ENCODE results near the gene WDR91. TPM values are rescaled to one million over a fixed set of nuclear protein-coding genes. Genes with fewer than 3 reads are reported as not detected.

The WDR91 gene
- total RNA-seq, 1 donor from 2014 or later, result 6.8 TPM

GRCh38 chr7:135166338-135166990 is 44.9 kb downstream of the WDR91 start:
- H3K27ac ChIP-seq (ENCODE audit: low read depth, low read length), result peak overlapping the region; percentile 96
- peak overlapping the region; percentile 5 to 77 (median 66) for H3K9ac ChIP-seq (ENCODE audit: low read depth in 1 of 3, low read length in 3 of 3)
- no peak overlapping the region for H3K4me3 ChIP-seq (ENCODE audit: low read length in 3 of 3)
- H3K9me3 ChIP-seq (ENCODE audit: control insufficient read depth in 3 of 3, low read length in 3 of 3), result no peaks in the 10 kb centered on the region
- peaks cover 74 to 81% (median 77%) of the 10 kb centered on the region in 3 donors for H3K4me1 ChIP-seq (ENCODE audit: control insufficient read depth in 3 of 3, insufficient read depth in 3 of 3, low read length in 3 of 3)
- peaks cover 27 to 30% (median 29%) of the 10 kb centered on the region in 3 donors for H3K36me3 ChIP-seq (ENCODE audit: control insufficient read depth in 3 of 3, insufficient read depth in 3 of 3, low read length in 3 of 3)
- H3K27me3 ChIP-seq (ENCODE audit: control insufficient read depth in 3 of 3, insufficient read depth in 3 of 3, low read length in 3 of 3), result no peaks in the 10 kb centered on the region

GRCh38 chr7:135165862-135166261 is 45.5 kb downstream of the WDR91 start:
- H3K27me3 ChIP-seq (ENCODE audit: control insufficient read depth in 3 of 3, insufficient read depth in 3 of 3, low read length in 3 of 3), result no peaks in the 10 kb centered on the region
- H3K4me1 ChIP-seq (ENCODE audit: control insufficient read depth in 3 of 3, insufficient read depth in 3 of 3, low read length in 3 of 3), result peaks cover 75 to 86% (median 80%) of the 10 kb centered on the region in 3 donors
- H3K9me3 ChIP-seq (ENCODE audit: control insufficient read depth in 3 of 3, low read length in 3 of 3), result no peaks in the 10 kb centered on the region
- H3K4me3 ChIP-seq (ENCODE audit: low read length in 3 of 3), result peak overlapping the region in 2 of 3 donors; percentile 11 to 35
- peak overlapping the region; percentile 5 to 77 (median 66) for H3K9ac ChIP-seq (ENCODE audit: low read depth in 1 of 3, low read length in 3 of 3)
- H3K27ac ChIP-seq (ENCODE audit: low read depth, low read length), result peak overlapping the region; percentile 96
- H3K36me3 ChIP-seq (ENCODE audit: control insufficient read depth in 3 of 3, insufficient read depth in 3 of 3, low read length in 3 of 3), result peaks cover 27 to 30% (median 29%) of the 10 kb centered on the region in 3 donors

GRCh38 chr7:135164357-135165061 is 46.8 kb downstream of the WDR91 start:
- Histone ChIP-seq H3K9me3 (ENCODE audit: control insufficient read depth in 3 of 3, low read length in 3 of 3) (no peaks in the 10 kb centered on the region), H3K27me3 (ENCODE audit: control insufficient read depth in 3 of 3, insufficient read depth in 3 of 3, low read length in 3 of 3) (no peaks in the 10 kb centered on the region), H3K4me1 (ENCODE audit: control insufficient read depth in 3 of 3, insufficient read depth in 3 of 3, low read length in 3 of 3) (peaks cover 84 to 94% (median 87%) of the 10 kb centered on the region in 3 donors), H3K36me3 (ENCODE audit: control insufficient read depth in 3 of 3, insufficient read depth in 3 of 3, low read length in 3 of 3) (peaks cover 27 to 30% (median 29%) of the 10 kb centered on the region in 3 donors), H3K27ac (ENCODE audit: low read depth, low read length) (peak overlapping the region; percentile 96), H3K9ac (ENCODE audit: low read depth in 1 of 3, low read length in 3 of 3) (peak overlapping the region; percentile 63 to 77 (median 66)), H3K4me3 (ENCODE audit: low read length in 3 of 3) (peak overlapping the region; percentile 7 to 60 (median 11))

- Histone ChIP-seq H3K36me3 (ENCODE audit: control insufficient read depth in 3 of 3, insufficient read depth in 3 of 3, low read length in 3 of 3) (peaks cover 18 to 21% (median 20%) of the 10 kb centered on the region in 3 donors), H3K27me3 (ENCODE audit: control insufficient read depth in 3 of 3, insufficient read depth in 3 of 3, low read length in 3 of 3) (no peaks in the 10 kb centered on the region), H3K9ac (ENCODE audit: low read depth in 1 of 3, low read length in 3 of 3) (no peak overlapping the region), H3K4me3 (ENCODE audit: low read length in 3 of 3) (no peak overlapping the region), H3K27ac (ENCODE audit: low read depth, low read length) (peak overlapping the region; percentile 89), H3K9me3 (ENCODE audit: control insufficient read depth in 3 of 3, low read length in 3 of 3) (no peaks in the 10 kb centered on the region), H3K4me1 (ENCODE audit: control insufficient read depth in 3 of 3, insufficient read depth in 3 of 3, low read length in 3 of 3) (peaks cover 84 to 91% (median 86%) of the 10 kb centered on the region in 3 donors)
These were observed 48.8 kb downstream of the WDR91 start for GRCh38 chr7:135162382-135163001.

GRCh38 chr7:135161669-135162068 is 49.7 kb downstream of the WDR91 start:
- no peaks in the 10 kb centered on the region for H3K27me3 ChIP-seq (ENCODE audit: control insufficient read depth in 3 of 3, insufficient read depth in 3 of 3, low read length in 3 of 3)
- H3K4me3 ChIP-seq (ENCODE audit: low read length in 3 of 3), result no peak overlapping the region
- peak overlapping the region in 1 of 3 donors; percentile 32 for H3K9ac ChIP-seq (ENCODE audit: low read depth in 1 of 3, low read length in 3 of 3)
- H3K36me3 ChIP-seq (ENCODE audit: control insufficient read depth in 3 of 3, insufficient read depth in 3 of 3, low read length in 3 of 3), result peaks cover 10 to 15% (median 13%) of the 10 kb centered on the region in 3 donors
- peaks cover 82 to 87% (median 86%) of the 10 kb centered on the region in 3 donors for H3K4me1 ChIP-seq (ENCODE audit: control insufficient read depth in 3 of 3, insufficient read depth in 3 of 3, low read length in 3 of 3)
- H3K9me3 ChIP-seq (ENCODE audit: control insufficient read depth in 3 of 3, low read length in 3 of 3), result no peaks in the 10 kb centered on the region
- H3K27ac ChIP-seq (ENCODE audit: low read depth, low read length), result peak overlapping the region; percentile 89

- peaks cover 6 to 9% (median 7%) of the 10 kb centered on the region in 3 donors for H3K36me3 ChIP-seq (ENCODE audit: control insufficient read depth in 3 of 3, insufficient read depth in 3 of 3, low read length in 3 of 3)
- no peaks in the 10 kb centered on the region for H3K27me3 ChIP-seq (ENCODE audit: control insufficient read depth in 3 of 3, insufficient read depth in 3 of 3, low read length in 3 of 3)
- H3K9ac ChIP-seq (ENCODE audit: low read depth in 1 of 3, low read length in 3 of 3), result peak overlapping the region in 2 of 3 donors; percentile 32 to 58
- peaks cover 76 to 81% (median 81%) of the 10 kb centered on the region in 3 donors for H3K4me1 ChIP-seq (ENCODE audit: control insufficient read depth in 3 of 3, insufficient read depth in 3 of 3, low read length in 3 of 3)
- H3K27ac ChIP-seq (ENCODE audit: low read depth, low read length), result peak overlapping the region; percentile 89
- peaks cover 0 to 2% (median under 1%) of the 10 kb centered on the region in 3 donors for H3K9me3 ChIP-seq (ENCODE audit: control insufficient read depth in 3 of 3, low read length in 3 of 3)
- H3K4me3 ChIP-seq (ENCODE audit: low read length in 3 of 3), result peak overlapping the region; percentile 15 to 41 (median 24)
These were observed 50.3 kb downstream of the WDR91 start for GRCh38 chr7:135160858-135161653.

- Histone ChIP-seq H3K4me1 (ENCODE audit: control insufficient read depth in 3 of 3, insufficient read depth in 3 of 3, low read length in 3 of 3) (peaks cover 69 to 74% (median 73%) of the 10 kb centered on the region in 3 donors), H3K36me3 (ENCODE audit: control insufficient read depth in 3 of 3, insufficient read depth in 3 of 3, low read length in 3 of 3) (peaks cover 0 to 3% (median 2%) of the 10 kb centered on the region in 3 donors), H3K9ac (ENCODE audit: low read depth in 1 of 3, low read length in 3 of 3) (peak overlapping the region; percentile 23 to 58 (median 25)), H3K27ac (ENCODE audit: low read depth, low read length) (peak overlapping the region; percentile 89), H3K27me3 (ENCODE audit: control insufficient read depth in 3 of 3, insufficient read depth in 3 of 3, low read length in 3 of 3) (no peaks in the 10 kb centered on the region), H3K9me3 (ENCODE audit: control insufficient read depth in 3 of 3, low read length in 3 of 3) (peaks cover 0 to 4% (median 2%) of the 10 kb centered on the region in 3 donors), H3K4me3 (ENCODE audit: low read length in 3 of 3) (peak overlapping the region; percentile 15 to 41 (median 24))
These were observed 51.0 kb downstream of the WDR91 start for GRCh38 chr7:135160098-135160857.

- Histone ChIP-seq H3K27ac (ENCODE audit: low read depth, low read length) (peak overlapping the region; percentile 89), H3K27me3 (ENCODE audit: control insufficient read depth in 3 of 3, insufficient read depth in 3 of 3, low read length in 3 of 3) (no peaks in the 10 kb centered on the region), H3K9me3 (ENCODE audit: control insufficient read depth in 3 of 3, low read length in 3 of 3) (peaks cover 0 to 4% (median 2%) of the 10 kb centered on the region in 3 donors), H3K9ac (ENCODE audit: low read depth in 1 of 3, low read length in 3 of 3) (peak overlapping the region; percentile 58 to 73 (median 59)), H3K36me3 (ENCODE audit: control insufficient read depth in 3 of 3, insufficient read depth in 3 of 3, low read length in 3 of 3) (peaks cover 0 to 3% (median 2%) of the 10 kb centered on the region in 3 donors), H3K4me1 (ENCODE audit: control insufficient read depth in 3 of 3, insufficient read depth in 3 of 3, low read length in 3 of 3) (peaks cover 61 to 66% (median 66%) of the 10 kb centered on the region in 3 donors), H3K4me3 (ENCODE audit: low read length in 3 of 3) (peak overlapping the region in 2 of 3 donors; percentile 34 to 58)
These were observed 51.8 kb downstream of the WDR91 start for GRCh38 chr7:135159359-135160085.

All from skeletal muscle tissue (tissue), 4 donors.